ENCODE data around the gene APPBP2. TPM values are rescaled to one million over a fixed set of nuclear protein-coding genes. Genes with fewer than 3 reads are reported as not detected.

The APPBP2 gene
- total and polyA plus RNA-seq, 2 of the 8 experiments (the other 6 are each of a cell fraction or from before 2014, with no cell fraction given): 3.3 to 18.0 TPM

DNA sequence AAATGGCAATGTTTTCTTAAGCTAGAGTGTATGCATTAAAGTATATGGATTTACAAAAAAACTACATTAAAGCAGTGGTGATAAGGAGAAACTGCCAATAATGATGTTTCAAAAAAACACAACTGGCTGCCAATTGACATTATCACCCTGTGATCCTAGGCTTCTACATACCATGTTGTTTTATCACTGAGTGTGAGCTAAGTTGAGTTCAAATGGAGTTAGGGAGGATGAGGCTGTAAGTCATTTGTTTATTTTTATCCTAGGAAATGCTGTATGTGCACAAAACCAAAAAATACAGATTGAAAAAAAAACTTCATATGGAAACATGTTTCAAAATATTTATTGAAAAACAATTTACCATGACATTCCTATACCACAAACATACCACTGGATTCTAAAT is 80.9 kb downstream of the APPBP2 start (continued):
- no peak for TF ChIP-seq PHF8 (conservative IDR thresholded peaks at IDR 0.05; ENCODE audit: low read depth, low read length)
- TF ChIP-seq POLR2A (IDR thresholded peaks at IDR 0.05; ENCODE audit: control extremely low read depth in 1 of 2, low read depth in 2 of 2, low read length in 2 of 2): no peak
- TF ChIP-seq FOSL1 (IDR thresholded peaks at IDR 0.05; ENCODE audit: insufficient read depth, low read depth, low read length): no peak
- no peak for TF ChIP-seq CREB1 (IDR thresholded peaks at IDR 0.05)
- TF ChIP-seq CBX5 (IDR thresholded peaks at IDR 0.05; ENCODE audit: low read depth, low read length): no peak
- TF ChIP-seq MAX (IDR thresholded peaks at IDR 0.05): no peak
- TF ChIP-seq KDM5A (IDR thresholded peaks at IDR 0.05; ENCODE audit: low read length): no peak

Measured in H1 (cell line).